Measurements from ENCODE around the gene TBC1D16.
A peak's percentile ranks its signal among the peaks of the same experiment; 100 is the strongest.

Gene TBC1D16

DNA sequence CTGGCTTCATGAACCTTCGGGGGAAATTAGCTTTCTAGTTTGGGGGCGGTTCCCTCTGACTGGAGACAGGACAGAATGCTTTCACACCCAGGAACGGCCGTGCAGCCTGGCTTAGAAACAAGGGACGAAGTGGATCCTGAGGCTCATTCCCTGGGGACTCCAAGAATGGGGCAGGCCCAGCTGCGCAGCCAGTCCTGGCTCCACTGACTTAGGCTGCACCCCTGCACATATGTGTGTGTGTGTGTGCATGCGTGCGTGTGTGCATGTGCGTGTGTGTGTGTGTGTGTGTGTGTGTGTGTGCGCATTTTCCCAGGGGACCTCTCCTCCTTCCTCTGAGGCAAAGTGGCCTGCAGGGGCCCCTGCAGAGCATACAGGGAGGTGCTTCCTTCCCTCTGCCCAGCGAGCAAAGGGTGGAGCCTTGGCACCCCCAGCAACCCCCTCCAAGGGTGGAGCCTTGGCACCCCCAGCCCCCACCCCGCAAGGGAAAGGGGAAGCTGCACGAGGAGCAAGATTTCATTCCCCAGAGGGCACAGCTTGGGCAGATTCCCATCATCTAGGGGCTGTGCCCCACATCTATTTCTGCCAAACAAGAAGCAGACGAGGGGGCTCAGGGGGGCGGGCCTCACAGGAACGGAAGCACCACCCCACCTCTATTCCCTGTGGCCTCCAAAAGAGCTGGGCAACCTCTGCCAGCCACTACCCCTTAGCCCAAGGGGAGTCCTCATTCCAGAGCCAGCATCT lies 98.9 kb downstream of the TBC1D16 start:
- TF ChIP-seq, protein P1, sequence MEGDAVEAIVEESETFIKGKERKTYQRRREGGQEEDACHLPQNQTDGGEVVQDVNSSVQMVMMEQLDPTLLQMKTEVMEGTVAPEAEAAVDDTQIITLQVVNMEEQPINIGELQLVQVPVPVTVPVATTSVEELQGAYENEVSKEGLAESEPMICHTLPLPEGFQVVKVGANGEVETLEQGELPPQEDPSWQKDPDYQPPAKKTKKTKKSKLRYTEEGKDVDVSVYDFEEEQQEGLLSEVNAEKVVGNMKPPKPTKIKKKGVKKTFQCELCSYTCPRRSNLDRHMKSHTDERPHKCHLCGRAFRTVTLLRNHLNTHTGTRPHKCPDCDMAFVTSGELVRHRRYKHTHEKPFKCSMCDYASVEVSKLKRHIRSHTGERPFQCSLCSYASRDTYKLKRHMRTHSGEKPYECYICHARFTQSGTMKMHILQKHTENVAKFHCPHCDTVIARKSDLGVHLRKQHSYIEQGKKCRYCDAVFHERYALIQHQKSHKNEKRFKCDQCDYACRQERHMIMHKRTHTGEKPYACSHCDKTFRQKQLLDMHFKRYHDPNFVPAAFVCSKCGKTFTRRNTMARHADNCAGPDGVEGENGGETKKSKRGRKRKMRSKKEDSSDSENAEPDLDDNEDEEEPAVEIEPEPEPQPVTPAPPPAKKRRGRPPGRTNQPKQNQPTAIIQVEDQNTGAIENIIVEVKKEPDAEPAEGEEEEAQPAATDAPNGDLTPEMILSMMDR (IDR thresholded peaks at IDR 0.05) = no peak
- H3K36me3 ChIP-seq = peaks cover 16 to 35% (median 29%) of the 10 kb centered on the region in 3 donors
- no peak overlapping the region for H3K4me3 ChIP-seq
- H3K27me3 ChIP-seq = peaks cover 0 to 53% of the 10 kb centered on the region in 2 donors
- H3K9me3 ChIP-seq = no peaks in the 10 kb centered on the region
- peaks cover 0 to 13% (median 3%) of the 10 kb centered on the region in 4 donors for H3K4me1 ChIP-seq
- intact Hi-C loops (cut with DNase I; ENCODE audit: low total_unique reads) = no loop called here
- no peak for DNase-seq
- no peak overlapping the region for H3K27ac ChIP-seq

DNA sequence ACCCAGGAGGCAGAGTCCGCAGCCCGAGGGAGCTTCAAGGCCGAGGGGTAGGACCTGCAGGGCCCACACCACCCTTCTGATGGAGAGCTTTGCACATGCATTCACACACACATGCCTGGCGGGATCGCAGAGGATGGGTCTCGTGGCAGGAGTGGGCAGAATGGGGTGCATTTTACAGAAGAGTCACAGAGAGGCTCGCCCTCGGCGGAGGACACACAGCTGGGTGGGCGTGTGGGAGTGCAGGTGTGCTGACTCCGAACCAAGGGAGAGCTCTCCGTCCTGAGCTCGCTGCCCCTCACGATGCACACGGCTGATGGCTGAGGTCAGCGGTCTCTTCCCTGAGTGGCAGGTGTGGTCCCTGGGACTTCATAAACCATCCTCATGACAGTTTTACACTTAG lies 99.6 kb downstream of the TBC1D16 start:
- TF ChIP-seq, protein P1 (IDR thresholded peaks at IDR 0.05) = no peak
- no peak for DNase-seq
- Histone ChIP-seq H3K27ac (no peak overlapping the region), H3K4me3 (no peak overlapping the region), H3K4me1 (peaks cover 0 to 17% (median 3%) of the 10 kb centered on the region in 4 donors), H3K36me3 (peaks cover 16 to 28% (median 24%) of the 10 kb centered on the region in 3 donors), H3K9me3 (no peaks in the 10 kb centered on the region), H3K27me3 (peaks cover 0 to 56% of the 10 kb centered on the region in 2 donors)
- intact Hi-C loops (cut with DNase I; ENCODE audit: low total_unique reads) = no loop called here

DNA sequence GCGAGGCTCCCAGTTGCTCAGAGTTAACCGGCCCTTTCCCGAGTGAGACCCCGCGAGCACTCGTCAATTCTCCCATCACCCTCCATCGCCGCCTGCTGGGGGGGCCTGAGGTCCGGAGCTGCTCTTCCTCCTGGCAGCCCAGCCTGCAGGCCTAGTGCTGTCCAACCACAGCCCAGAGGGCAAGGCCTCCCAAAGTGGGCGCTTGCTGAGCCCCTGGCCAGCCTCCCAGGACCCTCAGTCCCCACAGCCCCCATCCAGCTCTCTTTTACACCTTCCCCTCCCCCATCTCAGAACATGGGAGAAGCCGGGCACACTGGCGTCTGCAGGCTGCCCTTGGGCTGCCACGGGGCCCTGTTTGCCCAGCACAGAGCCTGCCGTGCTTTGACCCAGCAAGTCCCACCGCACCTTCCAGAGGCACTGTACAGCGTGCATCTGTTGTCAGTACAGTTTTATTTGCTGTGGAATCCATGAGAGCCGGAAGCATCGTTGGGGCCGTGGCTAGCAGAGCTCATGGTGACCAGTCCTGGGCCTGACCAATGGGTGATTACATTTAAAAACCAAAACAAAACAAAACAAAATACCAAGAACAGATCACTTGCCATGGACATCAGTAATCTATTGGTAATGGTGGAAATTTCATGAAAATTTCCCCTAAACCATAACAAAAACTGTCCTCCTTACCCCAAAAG lies 100.3 kb downstream of the TBC1D16 start:
- peaks cover 0 to 23% (median 7%) of the 10 kb centered on the region in 4 donors for H3K4me1 ChIP-seq
- no peak overlapping the region for H3K4me3 ChIP-seq
- H3K27ac ChIP-seq = no peak overlapping the region
- no peaks in the 10 kb centered on the region for H3K9me3 ChIP-seq
- peaks cover 7 to 57% of the 10 kb centered on the region in 2 donors for H3K27me3 ChIP-seq
- TF ChIP-seq, protein P1 (IDR thresholded peaks at IDR 0.05) = no peak
- H3K36me3 ChIP-seq = peaks cover 13 to 21% (median 17%) of the 10 kb centered on the region in 3 donors
- DNase-seq = no peak
- intact Hi-C loops (cut with DNase I; ENCODE audit: low total_unique reads) = no loop called here

DNA sequence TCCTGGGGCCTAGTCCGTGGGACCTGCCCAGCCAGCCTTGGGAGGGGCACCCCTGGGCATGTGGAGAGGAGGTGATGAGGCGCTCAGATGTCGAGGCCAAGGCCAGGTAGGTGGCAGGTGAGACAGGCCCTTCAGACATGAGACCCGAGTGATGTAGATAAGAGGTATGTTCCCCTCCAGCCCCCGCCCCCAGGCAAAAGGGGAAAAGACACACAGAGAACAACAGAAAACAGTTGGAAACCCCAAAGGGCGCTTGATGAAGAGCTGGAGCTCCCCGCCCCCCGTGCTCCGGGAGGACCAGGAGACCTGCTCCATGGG lies 101.1 kb downstream of the TBC1D16 start:
- peaks cover 9 to 62% of the 10 kb centered on the region in 2 donors for H3K27me3 ChIP-seq
- DNase-seq = no peak
- no peaks in the 10 kb centered on the region for H3K9me3 ChIP-seq
- TF ChIP-seq, protein P1 (IDR thresholded peaks at IDR 0.05) = no peak
- H3K27ac ChIP-seq = no peak overlapping the region
- intact Hi-C loops (cut with DNase I; ENCODE audit: low total_unique reads) = no loop called here
- peaks cover 6 to 13% (median 9%) of the 10 kb centered on the region in 3 donors for H3K36me3 ChIP-seq
- peaks cover 0 to 27% (median 11%) of the 10 kb centered on the region in 4 donors for H3K4me1 ChIP-seq
- no peak overlapping the region for H3K4me3 ChIP-seq

DNA sequence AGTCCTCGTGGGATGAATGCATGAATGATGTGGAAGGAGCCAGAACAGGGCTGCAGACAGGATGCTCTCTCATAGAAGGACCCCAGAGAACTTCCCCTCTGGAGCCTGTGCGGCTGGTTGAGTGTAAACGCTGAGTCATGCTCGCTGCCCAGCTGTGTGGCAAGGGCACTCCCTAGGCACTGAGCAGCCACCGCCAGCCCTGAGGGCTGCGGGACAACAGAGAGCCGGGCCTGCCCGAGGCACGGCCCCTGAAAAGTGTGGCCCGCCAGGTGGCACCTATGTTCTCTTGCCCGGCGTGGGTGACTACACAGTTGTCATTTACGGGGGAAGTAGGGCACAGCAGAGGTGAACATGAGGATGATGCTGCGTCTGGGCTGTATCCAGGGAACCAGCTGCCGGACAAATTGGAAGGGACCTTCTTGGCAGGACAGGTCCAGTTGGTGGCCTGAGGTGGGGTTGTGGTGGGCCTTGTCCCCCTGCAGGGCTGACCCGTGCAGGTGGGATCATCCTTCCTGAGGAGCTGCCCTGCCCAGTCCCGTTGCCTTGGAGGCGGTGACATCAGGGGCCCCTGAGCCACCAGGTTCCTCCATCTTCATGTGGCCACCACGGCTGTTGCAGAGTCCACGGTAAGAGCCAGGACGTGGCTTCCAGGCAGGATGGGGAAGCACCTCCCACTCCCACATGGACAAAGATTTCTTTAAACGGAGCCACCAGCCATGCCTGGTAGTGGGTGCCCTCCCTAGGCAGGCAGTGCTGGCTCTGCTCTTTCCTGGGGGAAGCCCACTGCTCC lies 101.6 kb downstream of the TBC1D16 start:
- peak in 1 of 2 donors; percentile 48 for DNase-seq
- no peak overlapping the region for H3K27ac ChIP-seq
- TF ChIP-seq, protein P1 (IDR thresholded peaks at IDR 0.05) = no peak
- intact Hi-C loops (cut with DNase I; ENCODE audit: low total_unique reads) = no loop called here
- H3K36me3 ChIP-seq = peaks cover under 1 to 8% (median 4%) of the 10 kb centered on the region in 3 donors
- H3K4me3 ChIP-seq = no peak overlapping the region
- peaks cover 9 to 67% of the 10 kb centered on the region in 2 donors for H3K27me3 ChIP-seq
- no peaks in the 10 kb centered on the region for H3K9me3 ChIP-seq
- peaks cover 0 to 27% (median 11%) of the 10 kb centered on the region in 4 donors for H3K4me1 ChIP-seq
